ENCODE data around the gene CRTC1.

The CRTC1 gene

GRCh38 chr19:18651300-18651699 lies 32.2 kb upstream of the CRTC1 start:
- TF ChIP-seq CTCF (conservative IDR thresholded peaks at IDR 0.05; ENCODE audit: low read depth): no peak
- CTCF ChIA-PET: interaction anchor here (0.5 kb wide), 1 partner anchor 125 kb away, joined by 5 read pairs; no protein-coding TSS in a partner anchor
- POLR2A ChIA-PET (ENCODE audit: low non-redundant PET): no interaction called here
- H3K27ac ChIP-seq: peak overlapping the region; percentile 66
- DNase-seq (ENCODE audit: low spot score): no peak

- peak overlapping the region; percentile 66 for H3K27ac ChIP-seq
- CTCF ChIA-PET: interaction anchor here (0.5 to 0.7 kb wide), 2 partner anchors 64 to 125 kb away, joined by 4 to 5 read pairs; no protein-coding TSS in a partner anchor
- TF ChIP-seq CTCF (conservative IDR thresholded peaks at IDR 0.05; ENCODE audit: low read depth): no peak
- POLR2A ChIA-PET (ENCODE audit: low non-redundant PET): no interaction called here
- DNase-seq (ENCODE audit: low spot score): no peak
Measured at GRCh38 chr19:18651733-18652132, 31.7 kb upstream of the CRTC1 start.

- TF ChIP-seq CTCF (conservative IDR thresholded peaks at IDR 0.05; ENCODE audit: low read depth): no peak
- POLR2A ChIA-PET (ENCODE audit: low non-redundant PET): no interaction called here
- H3K27ac ChIP-seq: no peak overlapping the region
- DNase-seq (ENCODE audit: low spot score): no peak
- CTCF ChIA-PET: no interaction called here
Measured at GRCh38 chr19:18653853-18654252, 29.6 kb upstream of the CRTC1 start.

- ChIA-PET POLR2A (ENCODE audit: low non-redundant PET) (no interaction called here), CTCF (interaction anchor here (0.6 kb wide), 1 partner anchor 138 kb away, joined by 3 read pairs; no protein-coding TSS in a partner anchor)
- no peak for TF ChIP-seq CTCF (conservative IDR thresholded peaks at IDR 0.05; ENCODE audit: low read depth)
- H3K27ac ChIP-seq: no peak overlapping the region
- DNase-seq (ENCODE audit: low spot score): no peak
Measured at GRCh38 chr19:18654469-18654868, 29.0 kb upstream of the CRTC1 start.

GRCh38 chr19:18655173-18655844 lies 28.2 kb upstream of the CRTC1 start:
- no peak overlapping the region for H3K27ac ChIP-seq
- TF ChIP-seq CTCF (conservative IDR thresholded peaks at IDR 0.05; ENCODE audit: low read depth): no peak
- POLR2A ChIA-PET (ENCODE audit: low non-redundant PET): no interaction called here
- CTCF ChIA-PET: interaction anchor here (0.5 kb wide), 1 partner anchor 32 kb away, joined by 3 read pairs; no protein-coding TSS in a partner anchor
- DNase-seq (ENCODE audit: low spot score): no peak

GRCh38 chr19:18656337-18657086 lies 27.0 kb upstream of the CRTC1 start:
- CTCF ChIA-PET: interaction anchor here (0.6 kb wide), 1 partner anchor 11 kb away, joined by 3 read pairs; no protein-coding TSS in a partner anchor
- DNase-seq (ENCODE audit: low spot score): no peak
- TF ChIP-seq CTCF (conservative IDR thresholded peaks at IDR 0.05; ENCODE audit: low read depth): no peak
- POLR2A ChIA-PET (ENCODE audit: low non-redundant PET): no interaction called here
- no peak overlapping the region for H3K27ac ChIP-seq
